Astrocyte of the spinal cord (primary cell): ENCODE measurements around the gene GABRR2.

Experiments used
- DNase-seq: peaks from one replicate; pipeline ENCODE4 v3.0.0; 2011; ENCODE audit warnings: low read depth, low spot score
- H3K4me3 ChIP-seq: 2 replicates; pipeline ENCODE4 v1.5.1; 2011; ENCODE audit warnings: low read depth, mild to moderate bottlenecking, low read length, moderate library complexity
- CTCF ChIP-seq: IDR thresholded peaks from 2 replicates; pipeline ENCODE4 v1.5.1; 2012; ENCODE audit warnings: low read depth, mild to moderate bottlenecking, low read length, inconsistent platforms
- in situ Hi-C: cut with HindIII; loops from 2 replicates; pipeline ENCODE4 v1.10.0; 2017; ENCODE audit warnings: low sequenced_read_pairs

GABRR2 gene

DNA sequence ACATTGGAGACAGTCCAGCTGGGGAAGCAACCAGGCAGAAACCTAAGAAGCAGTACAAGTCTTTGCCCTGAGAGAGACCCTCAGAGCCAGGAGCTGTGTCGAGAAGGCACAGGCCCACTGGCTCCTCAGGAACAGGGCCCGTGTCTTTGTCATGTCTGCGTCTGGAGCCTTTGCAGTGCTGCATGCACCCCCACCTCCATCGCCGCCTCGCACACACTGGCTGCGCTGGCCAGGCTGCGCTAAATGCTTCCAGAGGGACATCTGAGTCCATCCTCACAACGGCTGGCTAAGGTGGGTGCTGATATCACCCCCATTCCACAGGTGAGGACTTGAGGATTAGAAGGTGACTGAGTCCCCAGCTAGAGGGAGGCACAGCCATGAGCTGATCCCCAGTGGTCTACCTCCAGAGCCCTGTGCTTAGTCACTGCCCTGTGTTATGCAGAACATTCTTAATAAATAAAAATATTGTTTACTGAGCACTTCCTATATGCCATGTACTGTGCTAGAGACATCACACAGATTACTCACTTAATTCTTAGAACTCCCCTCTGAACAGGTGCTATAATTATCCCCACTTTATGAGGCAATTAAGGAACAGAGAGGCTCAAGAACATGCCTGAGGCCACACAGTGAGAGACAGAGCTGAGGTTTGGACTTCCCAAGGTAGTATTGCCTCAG is 27.6 kb downstream of the GABRR2 start:
- no peak overlapping the region for H3K4me3 ChIP-seq
- in situ Hi-C loops: no loop called here
- no peak for TF ChIP-seq CTCF
- no peak for DNase-seq

GRCh38 chr6:89286516-89286915 is 28.6 kb downstream of the GABRR2 start:
- no peak overlapping the region for H3K4me3 ChIP-seq
- TF ChIP-seq CTCF: no peak
- no peak for DNase-seq
- in situ Hi-C loops: no loop called here

DNA sequence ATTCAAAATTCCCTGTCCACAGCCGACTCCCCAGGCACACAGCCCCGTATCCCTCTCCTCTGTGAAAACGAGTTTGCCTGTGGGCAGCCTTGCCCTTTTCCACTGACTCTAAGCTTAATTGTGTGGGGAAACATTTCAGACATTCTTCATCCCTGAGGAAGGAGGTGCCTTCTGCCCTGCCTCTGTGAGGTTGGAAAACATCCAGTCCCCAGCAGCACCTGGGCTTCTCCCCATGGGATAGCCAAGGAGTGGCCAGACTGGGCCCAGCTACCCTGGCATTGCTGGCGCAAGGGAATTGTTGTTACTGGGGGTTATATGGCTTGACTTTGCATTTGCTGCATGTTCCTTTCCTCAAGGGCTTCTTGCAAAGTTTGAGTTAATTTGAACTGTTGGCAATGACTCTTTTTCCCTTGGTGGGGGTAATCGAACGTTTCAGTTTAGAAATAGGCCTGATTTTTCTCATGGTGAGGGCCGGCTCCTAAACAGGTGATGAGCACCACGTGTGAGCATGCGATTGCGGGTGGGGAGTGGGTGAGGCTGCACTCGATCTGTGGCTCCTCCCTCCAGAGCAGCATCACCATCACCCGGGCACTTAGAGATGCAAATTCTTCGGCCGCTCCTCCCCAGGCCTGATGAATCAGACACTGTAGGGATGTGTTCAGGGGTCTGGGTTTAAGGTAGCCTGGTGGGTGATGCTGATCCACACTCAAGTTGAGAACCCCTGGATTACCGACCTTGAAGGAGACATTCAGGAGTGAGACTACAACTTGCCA is 29.9 kb downstream of the GABRR2 start:
- in situ Hi-C loops: no loop called here
- TF ChIP-seq CTCF: no peak
- no peak for DNase-seq
- H3K4me3 ChIP-seq: no peak overlapping the region

GRCh38 chr6:89284081-89284480 is 31.0 kb downstream of the GABRR2 start:
- no peak overlapping the region for H3K4me3 ChIP-seq
- in situ Hi-C loops: no loop called here
- no peak for DNase-seq
- TF ChIP-seq CTCF: no peak

DNA sequence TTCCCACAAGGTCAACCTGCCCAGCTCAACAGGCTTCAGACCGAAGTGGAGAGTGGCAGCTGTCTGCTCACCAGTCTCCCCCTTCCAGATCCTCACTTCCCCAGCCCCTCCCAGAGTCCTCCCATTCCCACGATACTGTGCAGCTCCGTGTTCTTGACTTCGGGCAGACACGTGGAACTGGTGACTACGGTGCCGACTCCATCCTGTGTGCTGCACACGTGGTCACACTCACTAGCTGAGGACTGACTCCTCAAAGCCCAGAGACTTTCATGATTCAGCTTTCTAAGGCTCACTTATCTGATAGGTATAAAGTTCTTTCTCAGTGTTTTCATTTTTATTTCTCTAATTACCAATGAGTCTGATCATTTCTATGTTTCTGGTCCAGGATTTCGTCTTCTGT is 32.4 kb downstream of the GABRR2 start:
- TF ChIP-seq CTCF: no peak
- no peak for DNase-seq
- in situ Hi-C loops: no loop called here
- H3K4me3 ChIP-seq: no peak overlapping the region

- peak; percentile 19 for DNase-seq
- TF ChIP-seq CTCF: peak; percentile 58
- H3K4me3 ChIP-seq: no peak overlapping the region
- in situ Hi-C loops: no loop called here
Measured at GRCh38 chr6:89281779-89282246, 33.3 kb downstream of the GABRR2 start.
